HepG2 (cell line): ENCODE results near the gene PCDHB14.

Source experiments
- CTCF ChIP-seq: sonication (generic); formaldehyde crosslinking; IDR thresholded peaks from 2 replicates; pipeline ENCODE4 v1.5.0; 2020; ENCODE audit warnings: mild to moderate bottlenecking, missing genetic modification reagents, moderate library complexity
- FOXP4 ChIP-seq: sonication (generic); formaldehyde crosslinking; IDR thresholded peaks from 2 replicates; pipeline ENCODE4 v1.4.0; 2020; ENCODE audit warnings: missing genetic modification reagents
- KDM3A ChIP-seq: IDR thresholded peaks from 2 replicates; pipeline ENCODE4 v1.6.1; 2018; ENCODE audit warnings: low read depth, missing compliant biosample characterization
- MYC ChIP-seq: sonication (generic); formaldehyde crosslinking; IDR thresholded peaks from 2 replicates; pipeline ENCODE4 v1.9.0; 2021; ENCODE audit warnings: missing genetic modification reagents, borderline replicate concordance
- ZFP36L2 ChIP-seq: sonication (generic); formaldehyde crosslinking; IDR thresholded peaks from 2 replicates; pipeline ENCODE4 v1.4.0; 2020; ENCODE audit warnings: missing genetic modification reagents
- ZNF232 ChIP-seq: sonication (generic); formaldehyde crosslinking; IDR thresholded peaks from 2 replicates; pipeline ENCODE4 v1.4.0; 2020; ENCODE audit warnings: missing genetic modification reagents, borderline replicate concordance
- ZNF3 ChIP-seq: IDR thresholded peaks from 2 replicates; pipeline ENCODE4 v1.7.0; 2017; ENCODE audit warnings: inconsistent platforms

GRCh38 chr5:141182248-141182647 is 40.9 kb upstream of the PCDHB14 start, which contains the start of gene PCDHB16:
- TF ChIP-seq MYC (CRISPR knock-in tag) (no peak), ZFP36L2 (CRISPR knock-in tag) (no peak), CTCF (CRISPR knock-in tag) (peak; percentile 79), ZNF232 (CRISPR knock-in tag) (no peak), ZNF3 (no peak), KDM3A (no peak), FOXP4 (CRISPR knock-in tag) (0 out of 2 replicates have a peak, but pooled peaks have one; percentile 19)
